Measurements from ENCODE around the gene PGAP3.

Gene PGAP3

GRCh38 chr17:39660397-39661385 lies 27.2 kb downstream of the PGAP3 start:
- in situ Hi-C loops (cut with MboI; ENCODE audit: low sequenced_read_pairs): no loop called here

GRCh38 chr17:39660011-39660360 lies 27.9 kb downstream of the PGAP3 start:
- in situ Hi-C loops (cut with MboI; ENCODE audit: low sequenced_read_pairs): no loop called here

GRCh38 chr17:39659279-39660010 lies 28.4 kb downstream of the PGAP3 start:
- in situ Hi-C loops (cut with MboI; ENCODE audit: low sequenced_read_pairs): no loop called here

GRCh38 chr17:39658760-39659159 lies 29.1 kb downstream of the PGAP3 start:
- in situ Hi-C loops (cut with MboI; ENCODE audit: low sequenced_read_pairs): no loop called here

GRCh38 chr17:39658346-39658745 lies 29.5 kb downstream of the PGAP3 start:
- in situ Hi-C loops (cut with MboI; ENCODE audit: low sequenced_read_pairs): no loop called here

DNA sequence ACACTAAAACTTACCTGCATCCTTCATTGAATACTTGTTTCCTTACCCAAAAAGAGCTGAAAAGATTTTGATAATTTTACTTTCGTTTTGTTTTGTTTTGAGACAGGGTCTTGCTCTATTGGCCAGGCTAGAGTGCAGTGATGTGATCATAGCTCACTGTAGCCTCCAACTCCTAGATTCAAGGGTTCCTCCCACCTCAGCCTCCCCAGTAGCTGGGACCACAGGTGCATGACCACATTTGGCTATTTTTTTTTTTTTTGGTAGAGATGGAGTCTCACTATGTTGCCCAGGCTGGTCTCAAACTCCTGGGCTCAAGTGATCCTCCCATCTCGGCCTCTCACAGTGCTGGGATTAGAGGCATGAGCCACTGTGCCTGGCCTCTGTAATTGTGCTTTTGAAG lies 32.8 kb downstream of the PGAP3 start:
- in situ Hi-C loops (cut with MboI; ENCODE audit: low sequenced_read_pairs): no loop called here

DNA sequence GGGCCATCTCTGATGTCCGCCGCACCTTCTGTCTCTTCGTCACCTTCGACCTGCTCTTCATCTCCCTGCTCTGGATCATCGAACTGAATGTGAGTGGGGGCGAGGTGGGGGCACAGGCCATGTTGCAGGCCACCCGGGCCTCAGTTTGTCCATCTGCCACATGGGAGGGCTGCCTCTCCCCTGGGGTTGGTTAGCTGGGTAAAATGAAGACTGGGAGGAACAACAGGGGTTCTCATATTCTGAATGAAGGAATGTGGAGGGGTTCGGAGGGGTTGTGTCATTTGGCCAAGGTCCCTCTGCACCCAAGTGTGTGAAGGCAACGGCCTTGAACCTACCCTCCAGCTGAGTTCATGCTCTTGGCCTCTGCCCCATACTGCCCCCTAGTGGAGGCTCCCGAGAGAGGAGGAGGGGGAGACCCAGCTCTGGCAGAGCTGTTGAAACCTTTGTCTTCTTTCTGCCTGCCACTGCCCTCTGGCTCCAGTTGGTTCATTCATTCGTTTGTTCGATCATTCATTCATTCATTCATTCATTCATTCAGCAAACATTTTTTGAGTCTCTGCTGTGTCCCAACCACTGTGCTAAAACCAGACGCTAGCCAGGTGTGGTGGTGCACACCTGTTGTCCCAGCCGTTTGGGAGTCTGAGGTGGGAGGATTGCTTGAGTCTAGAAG lies 34.1 kb downstream of the PGAP3 start:
- in situ Hi-C loops (cut with MboI; ENCODE audit: low sequenced_read_pairs): no loop called here

- in situ Hi-C loops (cut with MboI; ENCODE audit: low sequenced_read_pairs): no loop called here
Observed at GRCh38 chr17:39653316-39653661, 34.6 kb downstream of the PGAP3 start.

DNA sequence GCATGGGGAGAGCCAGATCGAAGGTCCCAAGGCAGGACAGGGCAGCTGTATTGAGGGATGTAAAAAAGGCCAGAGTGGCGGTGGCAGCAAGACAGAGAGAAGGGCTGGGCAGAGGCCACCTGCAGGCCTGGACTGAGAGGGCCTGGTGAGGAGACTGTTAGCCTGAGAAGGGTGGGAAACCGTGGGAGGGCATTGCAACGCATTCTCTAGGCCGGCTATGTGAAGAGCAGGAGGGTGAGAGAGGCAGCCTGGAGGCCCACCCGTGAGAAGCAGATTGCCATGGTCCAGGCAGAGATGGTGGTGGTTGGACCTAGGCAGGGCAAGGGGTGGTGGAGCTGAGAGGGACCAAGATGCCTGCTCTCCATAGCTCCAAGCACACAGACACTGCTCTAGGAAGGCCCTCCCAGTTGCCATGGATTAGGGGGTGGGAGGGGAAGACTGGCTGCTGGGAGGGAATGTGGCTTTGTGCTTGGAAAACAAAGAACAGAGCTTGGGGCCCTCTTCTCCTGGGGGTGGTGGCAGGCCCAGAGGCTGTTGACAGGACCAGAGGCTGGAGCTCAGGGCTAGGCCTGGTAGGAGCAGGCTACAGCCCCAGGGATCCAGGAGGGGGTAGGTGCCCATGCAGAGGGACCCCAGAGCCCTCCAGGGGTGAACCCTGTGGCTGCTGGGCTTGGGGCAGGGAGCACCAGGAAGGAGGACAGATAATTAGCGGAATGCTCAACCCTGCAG lies 35.1 kb downstream of the PGAP3 start:
- in situ Hi-C loops (cut with MboI; ENCODE audit: low sequenced_read_pairs): no loop called here

DNA sequence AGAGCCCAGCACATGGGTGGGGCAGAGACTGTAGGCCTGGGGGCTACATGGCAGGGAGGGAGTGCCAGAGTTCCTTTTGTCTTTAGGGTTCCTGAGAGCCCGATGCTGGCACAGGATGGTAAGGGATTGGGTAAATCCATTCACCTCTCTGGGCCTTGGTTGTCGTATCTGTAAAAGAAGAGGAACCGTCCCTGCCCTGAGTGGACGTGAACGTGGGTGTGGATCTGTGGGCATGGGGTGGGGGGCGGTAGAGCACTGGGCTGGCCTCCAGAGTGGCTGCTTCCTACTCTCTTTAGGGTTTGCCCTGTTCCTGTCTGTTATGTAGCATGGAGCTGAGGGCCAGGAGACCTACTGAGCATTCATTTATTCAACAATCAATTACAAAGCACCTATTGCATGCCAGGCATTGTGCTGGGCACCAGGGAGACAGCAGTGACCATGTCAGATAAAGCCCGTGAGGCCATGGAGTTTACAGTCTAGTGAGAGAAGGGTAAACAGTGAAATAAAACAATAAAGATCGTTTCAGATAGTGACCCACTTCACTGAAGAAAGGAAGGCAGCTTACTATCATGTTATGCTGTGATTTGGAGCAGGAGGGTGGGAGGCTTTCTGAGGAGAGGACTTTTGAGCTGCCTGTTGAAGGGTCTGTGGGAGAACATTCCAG lies 35.8 kb downstream of the PGAP3 start:
- in situ Hi-C loops (cut with MboI; ENCODE audit: low sequenced_read_pairs): no loop called here

DNA sequence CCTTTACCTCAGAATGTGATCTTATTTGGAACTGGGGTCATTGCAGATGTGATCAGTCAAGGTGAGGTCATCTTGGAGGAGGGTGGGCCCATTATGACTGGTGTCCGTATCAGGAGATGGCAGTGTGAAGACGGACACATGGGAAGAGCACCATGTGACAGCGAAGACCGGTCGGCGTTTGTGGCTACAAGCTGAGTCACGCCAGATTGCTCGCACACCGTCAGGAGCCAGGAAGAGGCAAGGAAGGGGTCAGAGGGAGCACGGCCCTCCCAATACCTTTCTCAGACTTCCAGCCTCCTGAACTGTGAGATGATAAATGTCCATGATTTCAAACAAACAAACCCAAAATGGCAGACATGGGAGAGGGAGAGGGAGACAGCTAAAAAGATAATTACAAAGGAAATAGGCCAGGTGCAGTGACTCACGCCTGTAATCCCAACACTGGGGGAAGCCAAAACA lies 37.7 kb downstream of the PGAP3 start:
- in situ Hi-C loops (cut with MboI; ENCODE audit: low sequenced_read_pairs): no loop called here

- in situ Hi-C loops (cut with MboI; ENCODE audit: low sequenced_read_pairs): no loop called here
Observed at GRCh38 chr17:39648616-39649366, 39.1 kb downstream of the PGAP3 start.

DNA sequence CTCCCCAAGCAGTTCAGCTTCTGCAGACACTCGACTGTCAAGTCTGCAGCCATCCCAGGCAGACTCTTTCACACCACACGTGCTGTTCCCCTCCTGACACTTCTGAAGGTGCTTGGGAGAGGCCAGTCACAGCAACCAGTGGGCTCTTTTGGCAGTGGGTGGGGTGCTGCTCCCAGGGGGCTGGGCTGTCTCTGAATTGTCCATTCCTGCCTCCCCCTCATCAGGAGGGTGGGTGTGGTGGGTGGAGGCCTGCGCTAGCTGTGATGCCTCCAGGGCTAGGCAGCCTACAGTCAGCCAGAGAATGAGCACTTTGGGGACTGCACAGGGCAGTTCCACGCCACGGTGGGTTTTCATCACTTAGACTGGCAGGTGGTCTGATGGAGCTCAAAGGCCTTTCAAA lies 40.6 kb downstream of the PGAP3 start:
- in situ Hi-C loops (cut with MboI; ENCODE audit: low sequenced_read_pairs): no loop called here

DNA sequence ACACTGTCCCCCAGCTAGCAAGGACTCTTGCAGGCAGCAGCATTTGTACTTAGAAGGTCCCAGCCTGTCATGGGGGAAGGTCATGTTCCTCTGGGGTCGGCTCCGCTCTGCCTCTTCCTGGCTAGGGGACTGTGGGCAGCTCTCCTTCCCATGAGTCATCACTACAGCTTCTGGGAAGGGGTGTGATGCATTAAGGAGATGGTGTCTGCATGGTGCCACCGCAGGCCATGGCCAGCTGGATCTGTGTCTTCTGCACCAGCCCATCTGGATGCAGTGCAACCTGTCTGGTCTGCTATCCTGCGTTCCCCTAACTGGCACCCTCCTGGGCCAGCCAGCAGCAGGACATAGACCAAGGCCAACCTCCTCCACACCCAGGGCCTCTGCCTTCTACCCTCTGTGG lies 44.6 kb downstream of the PGAP3 start:
- in situ Hi-C loops (cut with MboI; ENCODE audit: low sequenced_read_pairs): no loop called here

GRCh38 chr17:39642291-39643074 lies 45.4 kb downstream of the PGAP3 start:
- in situ Hi-C loops (cut with MboI; ENCODE audit: low sequenced_read_pairs): no loop called here

DNA sequence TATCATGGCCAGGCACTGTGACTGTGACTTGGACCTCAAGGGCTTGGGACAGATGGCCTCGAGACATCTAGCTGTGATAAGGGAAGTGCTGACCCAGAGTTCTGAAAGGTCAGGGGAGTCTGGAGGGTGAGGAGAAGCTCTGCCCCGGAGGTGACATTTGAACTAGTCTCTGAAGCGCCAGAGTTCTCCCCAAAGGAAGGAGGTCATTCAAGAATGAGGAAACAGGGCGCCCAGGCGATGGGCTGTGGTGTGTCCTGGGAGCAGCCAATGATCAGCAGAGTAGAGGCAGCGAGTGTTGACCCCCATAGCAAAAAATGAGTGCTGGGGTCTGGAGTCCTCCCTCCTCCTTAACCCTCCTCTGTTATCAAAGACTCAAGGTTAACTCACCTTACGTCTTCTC lies 46.0 kb downstream of the PGAP3 start:
- in situ Hi-C loops (cut with MboI; ENCODE audit: low sequenced_read_pairs): no loop called here

DNA sequence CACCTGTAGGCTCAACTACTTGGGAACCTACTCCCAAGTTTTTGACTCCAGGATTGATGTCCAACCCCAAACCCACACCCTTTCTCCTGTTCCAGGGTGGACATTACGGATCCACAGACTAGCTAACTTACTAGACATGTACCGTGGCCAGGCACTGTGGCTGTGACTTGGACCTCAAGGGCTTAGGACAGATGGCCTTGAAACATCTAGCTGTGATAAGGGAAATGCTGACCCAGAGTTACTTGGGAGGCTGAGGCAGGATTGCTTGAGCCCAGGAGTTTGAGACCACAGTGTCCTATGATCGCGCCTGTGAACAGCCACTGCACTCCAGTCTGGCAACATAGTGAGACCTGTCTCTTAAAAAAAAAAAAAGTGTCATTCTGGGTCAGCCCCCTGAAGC lies 46.8 kb downstream of the PGAP3 start:
- in situ Hi-C loops (cut with MboI; ENCODE audit: low sequenced_read_pairs): no loop called here

GRCh38 chr17:39640591-39641031 lies 47.2 kb downstream of the PGAP3 start:
- in situ Hi-C loops (cut with MboI; ENCODE audit: low sequenced_read_pairs): no loop called here
